GM15510 (cell line): ENCODE measurements around the gene RCAN2.

Experiments used
- POLR2A ChIP-seq: IDR thresholded peaks from 3 replicates; pipeline ENCODE4 v1.6.1; 2011; ENCODE audit warnings: borderline replicate concordance; ENCODE audit not compliant: insufficient read length; ENCODE audit errors: extremely low read depth

Gene RCAN2

DNA sequence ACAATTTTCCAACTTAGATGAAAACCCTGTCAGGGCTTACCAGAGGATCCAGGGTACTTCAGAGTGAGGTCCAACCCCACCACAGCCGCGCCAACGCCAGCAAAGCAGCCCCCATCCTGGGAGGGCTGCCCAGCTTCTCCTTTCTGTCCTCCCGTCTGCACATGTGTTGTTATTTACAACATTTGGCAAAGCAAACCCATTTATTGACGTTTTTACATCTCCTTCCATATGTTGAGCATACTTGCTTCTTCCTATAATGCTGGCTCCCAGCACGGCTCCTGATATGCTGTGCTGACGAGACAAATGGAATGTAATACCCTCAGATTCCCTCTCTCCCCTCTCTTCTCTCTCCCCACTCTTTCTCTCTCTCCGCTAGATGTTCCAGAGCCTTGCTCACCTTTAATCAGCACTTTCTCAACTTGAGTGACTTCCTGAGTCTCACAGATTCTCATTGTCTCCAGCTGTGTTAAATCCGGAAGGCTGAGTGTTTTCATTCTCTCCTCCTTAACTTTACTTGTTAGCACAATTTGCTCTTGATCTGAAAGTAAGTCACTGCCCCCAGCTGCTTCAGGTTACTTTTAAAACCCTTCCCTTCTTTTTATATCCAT is 22.7 kb downstream of the RCAN2 start:
- no peak for TF ChIP-seq POLR2A

DNA sequence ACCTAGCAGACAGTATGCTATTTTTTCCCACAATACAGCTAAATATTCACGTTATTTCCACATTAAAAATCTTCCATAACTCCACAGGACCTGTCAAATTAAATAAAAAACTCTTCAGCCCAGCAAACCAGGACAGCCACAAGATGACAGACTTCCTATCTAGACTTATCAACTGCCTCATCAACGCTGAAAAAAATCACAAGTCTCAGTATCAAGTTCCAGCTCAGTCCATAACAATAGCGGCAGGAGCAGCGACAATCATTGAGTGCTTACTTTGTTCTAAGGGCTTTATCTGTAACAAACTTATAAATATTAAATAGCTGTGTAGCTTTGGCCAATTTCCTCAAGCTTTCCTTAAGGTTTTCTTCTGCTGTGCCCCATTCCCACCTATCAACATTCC is 24.7 kb downstream of the RCAN2 start:
- no peak for TF ChIP-seq POLR2A

DNA sequence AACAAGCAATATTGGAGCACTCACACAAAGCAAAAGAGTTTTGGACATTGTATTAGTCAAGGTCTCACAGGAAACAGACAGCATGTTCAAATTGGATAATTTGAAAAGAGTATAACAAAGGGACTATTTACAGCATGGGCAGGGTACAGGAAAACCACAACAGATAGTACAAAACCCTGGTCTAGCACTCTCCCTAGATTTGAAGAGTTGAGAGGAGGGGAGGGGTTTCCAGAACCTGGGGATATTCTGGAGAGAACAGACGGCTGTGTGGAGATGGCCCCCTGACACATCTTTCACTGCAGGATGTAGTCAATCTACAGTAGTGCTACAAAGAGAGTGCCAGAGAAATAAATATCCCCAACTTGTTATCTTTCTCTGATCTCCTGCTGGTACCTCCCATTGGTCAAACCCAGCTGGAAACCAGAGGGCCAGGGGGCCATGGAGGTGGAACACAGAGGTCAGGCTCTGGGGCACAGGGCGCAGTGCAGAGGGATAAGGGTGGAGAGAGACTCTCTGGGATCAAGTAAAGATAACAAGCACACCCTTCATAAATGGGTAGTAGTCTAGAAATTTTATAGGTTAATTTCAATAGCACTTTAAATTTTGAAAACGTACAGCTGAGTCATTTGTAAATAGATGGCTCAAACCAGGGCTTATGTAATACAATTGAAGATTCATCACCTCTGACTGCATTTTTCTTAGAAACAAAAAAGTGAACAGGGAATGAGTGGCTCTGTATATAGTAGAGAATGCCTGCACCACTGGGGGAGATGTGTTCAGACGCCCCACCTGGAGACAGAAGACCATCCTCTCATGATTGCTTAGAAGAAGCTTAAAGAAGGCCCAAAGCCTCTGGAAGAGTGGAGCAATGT is 25.7 kb downstream of the RCAN2 start:
- TF ChIP-seq POLR2A, result no peak

DNA sequence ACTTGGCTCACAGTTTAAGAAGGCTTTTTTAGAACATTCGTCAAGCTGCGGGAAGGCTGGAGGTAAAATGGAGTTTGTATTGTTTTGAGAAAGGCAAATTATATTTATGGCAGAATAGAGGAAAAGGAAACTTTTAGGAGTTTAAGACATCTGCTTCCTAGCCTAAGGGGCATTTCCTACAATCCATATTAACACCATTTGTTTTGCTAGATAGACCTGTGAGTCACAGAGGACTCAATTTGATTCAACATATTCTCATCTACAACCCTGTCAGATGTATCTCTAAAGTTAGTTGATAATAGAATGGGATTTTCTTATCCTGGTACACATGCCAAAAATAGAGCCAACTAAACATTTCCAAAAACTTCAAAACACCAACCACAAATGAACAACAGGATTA is 35.0 kb downstream of the RCAN2 start:
- no peak for TF ChIP-seq POLR2A

DNA sequence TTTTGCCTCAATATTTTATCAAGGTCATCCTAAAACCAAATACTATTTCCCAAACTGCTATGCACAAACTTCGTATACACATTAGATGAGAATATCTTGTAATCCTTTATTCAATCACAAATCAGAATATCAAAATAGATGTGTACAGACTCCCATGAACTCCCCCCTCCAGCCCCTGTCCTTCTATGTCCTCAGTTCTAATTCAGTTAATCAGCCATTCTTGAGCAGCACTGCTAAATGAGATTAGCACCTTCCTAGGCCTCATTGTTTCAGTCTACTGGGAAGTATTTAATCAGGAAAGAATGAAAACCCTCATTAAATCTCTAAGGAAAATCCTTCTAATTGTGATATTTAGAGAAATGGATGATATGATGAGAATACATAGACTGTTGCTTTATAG is 36.6 kb downstream of the RCAN2 start:
- TF ChIP-seq POLR2A, result no peak

DNA sequence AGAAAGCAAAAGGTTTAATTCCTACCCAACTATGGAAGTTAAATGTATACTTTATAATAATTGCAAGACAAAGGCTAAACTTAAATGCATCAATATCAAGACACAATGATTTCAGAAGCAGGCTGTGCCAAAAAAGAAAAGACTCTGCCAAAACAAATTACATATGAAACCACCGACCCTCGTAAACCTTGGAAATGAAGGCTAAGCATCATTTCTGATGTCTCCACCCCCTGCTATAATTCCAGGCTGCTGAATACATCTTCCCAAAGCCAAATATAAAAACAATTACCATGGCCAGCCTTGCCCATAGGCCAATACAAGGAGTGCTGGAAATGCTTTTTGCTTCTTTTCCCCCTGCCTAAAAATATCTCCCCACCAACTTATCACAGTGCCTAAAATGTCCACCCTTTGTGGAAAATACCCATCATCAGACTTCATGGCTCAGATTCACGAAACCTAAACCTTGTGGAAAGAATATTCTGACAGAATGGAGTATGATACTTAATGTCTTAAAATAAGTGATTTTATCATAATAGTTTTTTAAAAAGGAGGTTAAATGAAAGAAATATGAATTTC is 37.4 kb downstream of the RCAN2 start:
- no peak for TF ChIP-seq POLR2A

DNA sequence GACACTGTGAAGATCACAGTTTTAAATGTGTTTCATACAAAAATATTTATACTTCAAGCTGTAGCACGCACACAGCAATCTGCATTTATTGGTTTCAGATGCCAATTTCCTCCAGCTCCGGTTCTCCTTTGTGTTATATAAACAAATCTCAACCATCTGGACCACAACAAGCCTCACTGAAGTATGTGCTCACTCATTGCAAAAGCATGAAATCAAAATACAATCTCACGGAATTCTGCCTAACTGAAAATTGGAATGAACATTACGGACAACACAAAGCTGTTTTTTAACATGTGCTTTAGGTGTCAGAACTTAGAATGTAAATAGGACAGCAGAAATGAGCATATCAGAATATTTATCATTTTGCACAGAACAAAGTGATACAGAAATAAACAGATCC is 38.0 kb downstream of the RCAN2 start:
- TF ChIP-seq POLR2A, result no peak

DNA sequence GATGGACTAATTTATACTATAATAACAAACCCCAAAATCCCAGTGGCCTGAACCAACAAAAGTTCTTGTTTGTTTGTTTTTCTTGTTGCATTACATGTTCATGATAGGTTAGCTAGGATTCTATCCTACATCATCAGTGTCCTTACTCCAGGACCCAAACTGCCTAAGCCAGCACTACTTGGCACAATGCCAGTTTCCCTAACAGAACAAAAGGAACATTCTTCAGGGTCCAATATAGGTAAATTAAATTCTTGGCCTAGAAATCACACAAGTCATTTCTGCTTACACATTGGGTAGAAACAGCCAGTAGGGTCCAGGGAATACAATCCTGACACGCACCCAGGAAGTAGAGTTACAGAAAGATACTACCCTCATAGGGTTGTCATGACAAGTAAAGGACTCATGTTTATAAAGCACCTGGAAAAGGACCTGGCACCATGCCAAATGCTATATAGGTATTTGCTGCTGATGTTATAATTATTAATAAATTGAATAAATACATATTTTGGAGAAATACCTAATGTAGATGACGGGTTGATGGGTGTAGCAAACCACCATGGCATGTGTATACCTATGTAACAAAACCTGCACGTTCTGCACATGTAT is 38.8 kb downstream of the RCAN2 start:
- no peak for TF ChIP-seq POLR2A

DNA sequence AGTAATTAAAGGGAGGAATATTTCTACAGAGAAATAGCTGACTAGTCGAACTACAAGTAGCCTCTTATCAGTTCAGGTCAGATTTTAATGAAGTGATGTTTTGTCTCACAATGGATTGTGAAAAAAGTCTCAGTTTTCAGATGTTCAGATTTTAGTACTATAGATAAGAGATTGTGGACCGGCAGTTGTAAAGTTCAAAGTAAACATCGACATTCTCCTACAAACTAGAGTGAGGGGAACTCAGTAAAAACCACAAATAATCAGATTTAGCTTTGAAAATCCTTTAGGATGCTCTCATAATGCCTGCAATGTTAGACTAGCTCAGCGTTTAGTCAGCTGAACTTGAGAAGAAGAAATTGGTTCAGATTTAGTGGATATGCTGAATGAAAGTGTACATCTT is 39.9 kb downstream of the RCAN2 start:
- no peak for TF ChIP-seq POLR2A

DNA sequence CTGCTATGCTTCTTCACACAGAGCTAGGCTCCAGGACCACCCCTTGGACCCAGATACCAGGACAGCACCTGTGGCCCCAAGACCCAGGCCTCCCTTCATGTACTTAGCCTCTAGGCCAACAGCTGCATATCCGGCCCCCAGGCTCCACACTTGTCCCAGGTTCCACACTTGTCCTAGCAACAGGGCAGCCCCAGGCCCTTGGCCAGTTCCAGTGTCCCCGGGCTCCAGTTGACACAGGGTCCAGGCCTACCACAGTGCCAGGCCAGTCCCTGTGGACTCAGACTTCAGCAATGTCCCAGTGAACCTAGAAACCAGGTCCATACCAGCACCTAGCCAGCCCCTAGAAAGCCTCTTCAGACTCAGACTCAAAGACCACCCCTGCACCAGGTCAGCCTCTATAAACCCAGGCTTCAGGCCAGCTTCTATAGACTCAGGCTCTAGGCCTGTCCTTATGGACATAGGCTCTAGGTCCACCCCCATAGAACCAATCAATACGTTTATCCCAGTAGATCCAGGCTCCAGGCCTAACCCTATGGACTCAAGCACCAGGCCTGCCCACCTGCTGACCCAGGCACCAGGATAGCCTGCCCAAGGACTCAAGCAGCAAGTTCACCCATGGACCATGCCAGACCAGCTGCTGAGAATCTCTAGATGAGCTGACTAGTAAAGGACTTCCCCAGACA is 46.3 kb downstream of the RCAN2 start:
- no peak for TF ChIP-seq POLR2A

DNA sequence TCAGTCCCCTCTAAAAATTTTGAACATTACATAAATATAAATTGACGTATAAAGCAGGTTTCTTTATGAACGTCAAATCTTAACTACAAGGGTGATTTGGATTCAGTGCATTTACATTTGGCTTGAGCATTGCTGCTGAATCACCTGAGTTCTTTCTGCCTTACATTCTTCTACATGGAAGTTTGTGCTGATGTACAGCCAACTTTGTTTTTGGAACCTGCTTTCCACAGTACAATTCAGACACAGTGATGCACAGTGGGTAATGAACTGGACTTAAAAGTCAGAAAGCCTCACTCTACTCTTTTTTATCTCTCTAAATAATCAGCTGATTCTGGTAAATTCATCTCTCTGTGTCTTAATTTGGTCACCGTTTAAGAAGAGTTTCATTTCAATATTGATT is 47.6 kb downstream of the RCAN2 start:
- TF ChIP-seq POLR2A, result no peak

DNA sequence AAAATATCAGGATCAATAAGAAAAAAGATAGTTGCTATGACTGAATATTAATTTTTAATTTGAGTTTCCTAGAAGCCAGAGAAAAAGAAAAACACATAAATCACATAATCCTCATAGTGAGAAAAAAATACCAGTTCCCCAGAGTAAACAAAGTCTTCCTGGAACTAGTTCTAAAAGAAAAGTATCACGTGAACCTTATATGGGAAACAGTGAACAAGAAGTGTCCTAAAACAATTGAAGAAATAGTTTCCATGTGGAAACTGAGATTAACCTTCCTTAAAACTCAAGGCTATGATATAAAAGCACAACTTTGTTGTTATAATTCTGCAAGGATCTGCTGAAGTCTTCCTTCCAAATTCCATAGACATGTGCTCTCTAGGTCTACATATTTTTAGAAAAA is 50.6 kb downstream of the RCAN2 start:
- no peak for TF ChIP-seq POLR2A

DNA sequence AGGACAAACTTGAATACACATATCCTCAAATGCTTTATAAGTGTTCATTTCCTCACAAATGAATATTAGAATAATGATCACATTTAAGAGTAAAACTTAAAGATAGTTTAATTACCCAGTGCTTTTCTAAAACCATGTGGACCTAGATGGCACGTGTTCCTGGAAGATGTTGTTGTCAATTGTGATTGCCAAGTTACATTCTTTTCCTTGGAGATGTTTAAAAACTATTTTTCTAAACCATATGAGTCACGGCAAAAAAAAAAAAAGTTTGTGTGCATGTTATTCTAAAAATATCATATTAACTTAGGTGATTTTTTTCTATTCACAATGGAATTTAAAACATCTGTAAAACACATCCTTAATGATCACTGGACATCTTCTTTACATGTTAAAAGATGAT is 51.1 kb downstream of the RCAN2 start:
- no peak for TF ChIP-seq POLR2A

DNA sequence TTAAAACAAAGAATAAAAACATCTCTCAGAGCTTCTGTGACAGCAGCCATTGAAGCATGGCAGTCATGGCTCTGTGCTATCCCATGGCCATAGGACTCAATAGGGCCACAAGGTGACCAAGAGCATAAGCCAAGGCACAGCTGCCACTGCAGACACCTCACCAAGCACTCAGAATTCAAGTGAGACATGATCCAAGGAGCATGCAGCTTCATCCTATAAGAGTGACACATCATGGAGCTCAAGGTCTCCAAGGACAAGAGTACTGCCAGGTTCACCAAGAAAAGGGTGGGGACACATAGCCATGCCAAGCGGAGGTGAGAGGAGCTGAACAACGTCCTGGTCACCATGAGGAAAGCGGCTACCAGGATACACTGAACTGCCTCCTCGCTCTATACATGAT is 53.0 kb downstream of the RCAN2 start:
- no peak for TF ChIP-seq POLR2A

DNA sequence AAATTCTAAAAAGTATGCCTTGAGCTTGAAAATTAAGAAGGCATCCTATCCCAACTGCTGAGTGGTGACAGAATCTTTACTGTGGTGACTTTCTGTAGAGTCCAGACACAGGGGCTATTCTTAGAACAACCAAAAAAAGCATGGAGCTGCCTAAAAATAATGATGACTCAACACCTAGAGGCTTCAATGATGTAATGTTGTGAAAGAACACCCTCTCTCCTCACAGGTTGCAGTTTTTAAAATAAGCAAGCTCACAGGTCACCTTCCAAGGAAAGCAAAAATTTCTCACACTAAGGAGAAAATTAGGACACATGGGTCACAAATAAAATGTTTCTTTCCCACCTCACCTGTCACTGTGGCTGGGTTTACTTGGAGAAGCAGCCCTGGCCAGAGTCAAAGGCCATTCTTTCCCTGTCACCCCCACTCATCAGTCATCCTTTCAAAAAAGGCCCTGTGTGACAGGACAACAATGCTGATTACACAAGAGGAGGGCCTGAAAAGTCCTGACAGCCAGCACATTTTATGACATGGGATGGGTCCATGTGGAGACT is 53.5 kb downstream of the RCAN2 start:
- TF ChIP-seq POLR2A, result no peak
